ENCODE measurements around the gene FYN. TPM values are rescaled to one million over a fixed set of nuclear protein-coding genes. Genes with fewer than 3 reads are reported as not detected.

Gene FYN
- total and polyA plus RNA-seq, 2 of the 8 experiments (the other 6 are each of a cell fraction or from before 2014, with no cell fraction given) = 46.8 to 97.2 TPM

- Histone ChIP-seq H3K4me2 (ENCODE audit: insufficient read depth in 1 of 2, low read depth in 2 of 2, low read length in 2 of 2) (no peak overlapping the region; a peak in 1 of 4 replicates), H3K79me2 (ENCODE audit: control insufficient read depth in 1 of 2, insufficient read depth in 2 of 2, low read length in 2 of 2) (no peaks in the 10 kb centered on the region), H3K18ac (ENCODE audit: extremely low read depth, low read length) (no peak overlapping the region), H3K9me3 (ENCODE audit: insufficient read depth in 2 of 2, low read depth in 1 of 2, low read length in 1 of 2) (no peaks in the 10 kb centered on the region), H2BK12ac (ENCODE audit: low read depth, low read length) (no peak overlapping the region), H3K9ac (replicated peaks in 1 of 4; ENCODE audit: extremely low read depth in 1 of 4, low read depth in 3 of 4, low read length in 3 of 4) (no peak overlapping the region), H3K14ac (ENCODE audit: insufficient read length) (no peak overlapping the region), H2BK120ac (replicated peaks; ENCODE audit: low read depth, low read length) (no peak overlapping the region), H4K5ac (ENCODE audit: insufficient read length, low read depth, low read length) (no peak overlapping the region), H4K20me1 (replicated peaks in 1 of 2; ENCODE audit: control insufficient read depth in 1 of 2, insufficient read depth in 2 of 2, low read length in 2 of 2) (no peaks in the 10 kb centered on the region), H3K23me2 (ENCODE audit: low read depth, low read length) (no peaks in the 10 kb centered on the region), H3K79me1 (ENCODE audit: low read depth, low read length) (no peaks in the 10 kb centered on the region), H3K4me3 (ENCODE audit: extremely low read depth in 1 of 4, insufficient read depth in 2 of 4, low read depth in 3 of 4, low read length in 4 of 4) (no peak overlapping the region), H3K36me3 (ENCODE audit: control insufficient read depth in 2 of 4, insufficient read depth in 4 of 4, low read length in 3 of 4) (peaks cover 0 to 7% (median 3%) of the 10 kb centered on the region in 4 experiments; a peak in 2 of 8 replicates), H2BK20ac (ENCODE audit: low read length) (no peak overlapping the region), H3K27ac (ENCODE audit: low read depth, low read length) (no peak overlapping the region), H3K56ac (replicated peaks; ENCODE audit: insufficient read length, low read depth, low read length) (no peak overlapping the region), H3K4ac (replicated peaks; ENCODE audit: insufficient read length, low read depth, low read length) (no peak overlapping the region), H2AFZ (ENCODE audit: low read length) (no peak overlapping the region), H3K27me3 (replicated peaks in 1 of 4; ENCODE audit: control insufficient read depth in 3 of 4, extremely low read depth in 1 of 4, insufficient read depth in 3 of 4, low read length in 3 of 4) (no peaks in the 10 kb centered on the region), H2BK5ac (ENCODE audit: low read depth, low read length) (no peak overlapping the region), H2AK5ac (ENCODE audit: low read depth, low read length) (no peak overlapping the region), H4K8ac (ENCODE audit: extremely low read depth, insufficient read depth, low read length) (no peak overlapping the region), H3K4me1 (replicated peaks in 1 of 4; ENCODE audit: control insufficient read depth in 3 of 4, insufficient read depth in 4 of 4, low read length in 3 of 4) (peaks cover 1 to 16% (median 5%) of the 10 kb centered on the region in 4 experiments; a peak in 4 of 7 replicates), H2BK15ac (ENCODE audit: low read length) (no peak overlapping the region), H4K91ac (replicated peaks; ENCODE audit: insufficient read length, low read length) (no peak overlapping the region), H3K23ac (ENCODE audit: insufficient read length) (no peak overlapping the region)
- WGBS, 2 experiments (ENCODE audit: extremely low coverage in 1 of 2, insufficient coverage in 1 of 2, insufficient read length in 1 of 2, insufficient replicate concordance in 2 of 2, low coverage in 1 of 2, low lambda C conversion rate in 2 of 2, missing lambda C conversion rate in 1 of 2) = 84% methylated on average over 17 of the region's 17 CpGs; no CpG with 5 or more reads in 1 of the 2 experiments
- ChIA-PET POLR2A (ENCODE audit: partially characterized antibody) (interaction anchor here (1.2 kb wide), 1 partner anchor 20 kb away, joined by 3 read pairs; no protein-coding TSS in a partner anchor), CTCF (ENCODE audit: partially characterized antibody) (interaction anchor here (1.1 to 1.2 kb wide), 3 partner anchors 29 to 373 kb away, joined by 3 to 4 read pairs (median 3); no protein-coding TSS in a partner anchor)
- FAIRE-seq = no peak
- no peak for DNase-seq (ENCODE audit: low read depth in 1 of 2, low spot score in 2 of 2)
- TF ChIP-seq SP4 (IDR thresholded peaks at IDR 0.05; ENCODE audit: low read length) (no peak), JUND (IDR thresholded peaks at IDR 0.05; ENCODE audit: low read length) (no peak), POLR2AphosphoS5 (IDR thresholded peaks at IDR 0.05; ENCODE audit: low read depth, low read length) (no peak), PHF8 (conservative IDR thresholded peaks at IDR 0.05; ENCODE audit: low read depth, low read length) (no peak), TAF1 (IDR thresholded peaks at IDR 0.05; ENCODE audit: low read depth, low read length) (no peak), CTCF (IDR thresholded peaks at IDR 0.05; ENCODE audit: control extremely low read depth in 1 of 3, insufficient read depth in 1 of 3, low read depth in 1 of 3, low read length in 3 of 3) (no peak), RBBP5 (IDR thresholded peaks at IDR 0.05; ENCODE audit: borderline replicate concordance, low read depth, low read length) (no peak), FOSL1 (IDR thresholded peaks at IDR 0.05; ENCODE audit: insufficient read depth, low read depth, low read length) (no peak), RNF2 (IDR thresholded peaks at IDR 0.05; ENCODE audit: borderline replicate concordance, low read depth, low read length, missing control alignments, poor library complexity, severe bottlenecking) (no peak), CHD1 (IDR thresholded peaks at IDR 0.05; ENCODE audit: low read depth, low read length) (no peak)
Measured at GRCh38 chr6:111672761-111673450, 200.3 kb downstream of the FYN start.
